HG03565 (cell line): ENCODE measurements around the gene LRRC27.

Experiments used
- ATAC-seq: cut with Tn5 transposase; IDR thresholded peaks from one replicate; pipeline ENCODE4 v1.9.1; 2021; ENCODE audit warnings: mild to moderate bottlenecking, moderate library complexity; ENCODE audit not compliant: unreplicated experiment

LRRC27 gene

DNA sequence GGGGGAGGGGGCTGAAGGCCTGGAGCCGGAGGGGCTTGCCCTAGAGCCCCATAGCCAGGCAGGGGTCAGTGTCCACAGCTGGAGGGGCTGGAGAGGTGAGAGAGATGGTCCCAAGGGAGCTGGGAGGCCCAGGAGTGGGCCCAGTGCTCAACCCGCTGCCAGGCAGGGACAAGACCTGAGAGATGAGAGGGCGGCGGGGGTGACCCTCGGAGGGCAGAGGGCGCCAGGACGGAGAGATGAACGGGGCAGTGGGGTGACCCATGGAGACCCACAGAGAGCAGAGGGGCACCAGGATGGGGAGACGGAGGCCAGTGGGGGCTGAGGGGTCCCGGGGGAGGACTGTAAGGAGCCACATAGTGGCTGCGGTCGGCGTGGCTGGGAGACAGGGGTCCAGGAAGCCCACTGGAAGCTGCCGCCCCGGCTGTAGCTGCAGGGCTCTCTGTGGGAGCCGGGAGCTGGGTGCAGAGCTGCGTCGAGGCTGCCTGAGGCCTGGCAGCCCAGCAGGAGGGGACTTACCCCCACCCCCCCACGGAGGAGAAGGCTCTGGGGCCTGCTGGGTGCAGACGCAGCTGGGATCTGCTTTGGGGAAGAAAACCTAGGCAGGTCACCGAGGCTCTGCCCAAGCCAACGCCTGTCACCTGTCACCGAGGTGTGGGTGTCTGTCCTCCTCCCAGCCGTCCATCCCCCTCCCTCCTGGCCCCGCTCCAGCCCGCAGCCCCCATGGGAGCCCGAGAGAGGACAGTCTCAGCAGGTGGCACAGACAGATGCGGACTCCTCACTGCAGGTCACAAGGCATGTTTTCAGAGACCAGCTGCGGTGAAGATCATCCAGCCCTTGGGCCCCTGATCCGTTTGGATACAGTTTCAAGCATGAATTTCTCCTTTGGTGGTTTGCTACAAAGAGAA lies 90.1 kb downstream of the LRRC27 start:
- ATAC-seq: no peak

DNA sequence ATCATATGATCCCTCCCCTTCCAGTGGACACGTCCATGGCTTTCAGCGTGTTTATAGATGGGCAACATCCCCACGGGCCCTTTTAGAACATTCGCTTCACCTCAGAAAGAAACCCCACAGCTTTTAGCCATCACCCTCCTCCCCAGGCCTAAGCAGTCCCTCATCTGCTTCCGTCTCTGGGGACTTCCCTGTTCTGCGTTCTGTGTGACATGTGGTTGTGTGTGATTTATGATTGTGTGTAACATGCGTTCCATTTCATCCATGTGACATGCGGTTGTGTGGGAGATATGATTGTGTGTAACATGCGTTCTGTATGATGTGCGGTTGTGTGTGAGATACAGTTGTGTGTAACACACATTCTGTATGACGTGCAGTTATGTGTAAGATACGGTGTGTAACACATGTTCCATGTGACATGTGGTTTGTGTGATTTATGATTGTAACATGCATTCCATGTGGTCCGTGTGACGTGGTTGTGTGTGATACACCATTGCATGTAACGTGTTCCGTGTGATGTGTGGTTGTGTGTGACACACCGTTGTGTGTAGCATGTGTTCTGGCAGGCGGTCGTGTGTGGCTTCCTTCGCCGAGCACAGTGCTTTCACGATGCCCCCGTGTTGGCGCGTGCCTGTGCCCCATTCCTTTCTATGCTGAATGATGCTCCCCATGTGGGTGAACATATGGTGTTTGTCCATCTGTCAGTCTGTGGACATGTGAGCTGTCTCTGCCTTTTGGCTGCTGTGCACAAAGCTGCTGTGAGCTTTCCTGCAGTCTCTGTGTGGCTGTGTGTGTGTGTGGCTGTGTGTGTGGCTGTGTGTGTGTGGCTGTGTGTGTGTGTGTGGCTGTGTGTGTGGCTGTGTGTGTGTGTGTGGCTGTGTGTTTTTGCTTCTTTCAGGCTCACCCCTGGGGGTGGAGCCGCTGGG lies 91.2 kb downstream of the LRRC27 start:
- no peak for ATAC-seq

- ATAC-seq: no peak
These were observed 92.2 kb downstream of the LRRC27 start for GRCh38 chr10:132423966-132424861.

- ATAC-seq: no peak
These were observed 93.2 kb downstream of the LRRC27 start for GRCh38 chr10:132425029-132425756.

GRCh38 chr10:132425757-132426155 lies 93.8 kb downstream of the LRRC27 start:
- no peak for ATAC-seq

DNA sequence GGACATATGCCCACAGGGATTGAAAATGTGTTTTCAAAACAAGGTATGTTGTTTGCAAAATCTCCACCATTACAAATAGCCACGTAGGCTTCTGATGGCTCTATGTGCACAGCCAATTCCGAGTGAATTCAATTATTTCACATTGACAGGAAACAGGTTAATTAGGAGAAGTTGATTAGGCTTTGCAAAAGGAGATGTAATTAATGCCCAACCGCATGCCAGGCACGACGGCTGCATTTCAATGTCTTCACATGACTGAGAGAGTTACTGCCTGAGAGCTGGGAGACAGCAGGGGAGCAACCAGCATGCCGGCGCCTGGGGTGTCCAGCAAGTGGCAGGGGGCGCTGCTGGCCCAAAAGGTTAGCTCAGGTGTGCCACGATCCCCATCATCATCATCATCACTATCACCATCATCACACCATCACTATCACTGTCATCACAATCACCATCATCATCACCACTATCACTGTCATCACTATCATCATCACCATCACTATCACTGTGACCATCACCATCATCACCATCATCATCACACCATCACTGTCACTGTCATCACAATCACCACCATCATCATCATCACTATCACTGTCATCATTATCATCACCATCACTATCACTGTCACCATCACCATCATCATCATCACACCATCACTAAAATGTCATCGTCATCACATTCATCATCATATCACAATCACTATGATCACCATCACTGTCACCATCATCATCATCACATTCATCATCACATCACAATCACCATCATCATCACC lies 95.2 kb downstream of the LRRC27 start:
- no peak for ATAC-seq

DNA sequence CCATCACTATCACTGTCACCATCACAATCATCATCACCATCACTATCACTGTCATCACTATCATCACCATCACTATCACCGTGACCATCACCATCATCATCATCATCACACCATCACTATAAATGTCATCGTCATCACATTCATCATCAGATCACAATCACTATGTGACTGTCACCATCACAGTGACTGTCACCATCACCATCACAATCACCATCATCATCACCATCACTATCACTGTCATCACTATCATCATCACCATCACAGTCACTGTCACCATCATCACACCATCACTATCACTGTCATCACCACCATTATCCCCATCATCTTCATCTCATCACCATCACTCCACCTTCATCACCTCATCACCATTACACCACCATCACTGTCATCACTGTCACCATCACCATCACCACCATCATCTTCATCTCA lies 96.0 kb downstream of the LRRC27 start:
- no peak for ATAC-seq

- ATAC-seq: no peak
These were observed 96.5 kb downstream of the LRRC27 start for GRCh38 chr10:132428486-132428995.
